HepG2 (cell line): Measurements from ENCODE around the gene INHBC. TPM values are rescaled to one million over a fixed set of nuclear protein-coding genes. Genes with fewer than 3 reads are reported as not detected.

ENCODE experiments used
- NCOA1 ChIP-seq: sonication (generic); formaldehyde crosslinking; IDR thresholded peaks from 2 replicates; pipeline ENCODE4 v1.9.0; 2021; ENCODE audit warnings: missing genetic modification reagents
- PRMT3 ChIP-seq: sonication (generic); formaldehyde crosslinking; IDR thresholded peaks from 2 replicates; pipeline ENCODE4 v1.8.1; 2022; ENCODE audit warnings: low read depth, mild to moderate bottlenecking, moderate library complexity, missing genetic modification reagents, borderline replicate concordance
- SRSF4 ChIP-seq: fragments of 200-400 bp; formaldehyde crosslinking; IDR thresholded peaks from one replicate; pipeline ENCODE4 v1.6.1; 2018; ENCODE audit warnings: mild to moderate bottlenecking, low read depth, low read length, moderate library complexity; ENCODE audit not compliant: poor library complexity, severe bottlenecking
- STAG1 ChIP-seq: sonication (generic); formaldehyde crosslinking; IDR thresholded peaks from 2 replicates; pipeline ENCODE4 v1.4.0; 2020; ENCODE audit warnings: missing genetic modification reagents
- ZNF619 ChIP-seq: sonication (generic); formaldehyde crosslinking; IDR thresholded peaks from 2 replicates; pipeline ENCODE4 v1.4.0; 2020; ENCODE audit warnings: mild to moderate bottlenecking, missing genetic modification reagents
- ZNF674 ChIP-seq: sonication (generic); formaldehyde crosslinking; IDR thresholded peaks from 2 replicates; pipeline ENCODE4 v1.5.0; 2020; ENCODE audit warnings: low read depth, mild to moderate bottlenecking, missing genetic modification reagents
- ZSCAN12 ChIP-seq: sonication (generic); formaldehyde crosslinking; IDR thresholded peaks from 2 replicates; pipeline ENCODE4 v1.9.0; 2021; ENCODE audit warnings: mild to moderate bottlenecking, missing genetic modification reagents
- polyA plus RNA-seq, 8 experiments: library from polyadenylated mRNA; depleted of rRNA in 3 of 8; stranded (reverse) in 7 of 8; unstranded in 1 of 8; fragments of >200 nt; fragmentation: Illumina TruSeq in 4 of 8; extraction: Trizol in 4 of 8; gene quantifications; 2 replicates each; pipeline versions ENCODE4 v1.2.1 to v1.2.3, GENCODE V29; 2011 to 2016; ENCODE audit warnings: low read depth in 4 of 8, missing spikeins in 1 of 8, mixed read lengths in 1 of 8; ENCODE audit not compliant: insufficient read depth in 1 of 8
- total RNA-seq, 5 experiments: library from RNA; depleted of rRNA; stranded (reverse); fragments of >200 nt; fragmentation: Illumina TruSeq; extraction: Trizol; gene quantifications; 2 replicates each; pipeline ENCODE4 v1.2.3, GENCODE V29; 2016; ENCODE audit warnings: low read depth in 1 of 5
- TF ChIP-seq, protein P1 (sequence below): IDR thresholded peaks from 2 replicates; pipeline ENCODE4 v1.6.1; 2016
- TF ChIP-seq, protein P2 (sequence below): sonication (generic); formaldehyde crosslinking; IDR thresholded peaks from 2 replicates; pipeline ENCODE4 v1.8.0; 2022; ENCODE audit warnings: mild to moderate bottlenecking, missing genetic modification reagents, borderline replicate concordance
- TF ChIP-seq, protein P3 (sequence below): sonication (generic); formaldehyde crosslinking; IDR thresholded peaks from 2 replicates; pipeline ENCODE4 v1.5.1; 2020; ENCODE audit warnings: missing genetic modification reagents, mild to moderate bottlenecking, borderline replicate concordance
- TF ChIP-seq, protein P4 (sequence below): sonication (generic); formaldehyde crosslinking; IDR thresholded peaks from 2 replicates; pipeline ENCODE4 v1.4.0; 2020; ENCODE audit warnings: missing genetic modification reagents, borderline replicate concordance
- TF ChIP-seq, protein P5 (sequence below): sonication (generic); formaldehyde crosslinking; IDR thresholded peaks from 2 replicates; pipeline ENCODE4 v1.4.0; 2020; ENCODE audit warnings: mild to moderate bottlenecking, low read depth, missing genetic modification reagents
- TF ChIP-seq, protein P6 (sequence below): sonication (generic); formaldehyde crosslinking; IDR thresholded peaks from 2 replicates; pipeline ENCODE4 v1.4.0; 2020; ENCODE audit warnings: mild to moderate bottlenecking, missing genetic modification reagents

Gene INHBC
- total and polyA plus RNA-seq, 2 of the 13 experiments (the other 11 are each of a cell fraction or from before 2014, with no cell fraction given): 1.8 to 13.8 TPM

DNA sequence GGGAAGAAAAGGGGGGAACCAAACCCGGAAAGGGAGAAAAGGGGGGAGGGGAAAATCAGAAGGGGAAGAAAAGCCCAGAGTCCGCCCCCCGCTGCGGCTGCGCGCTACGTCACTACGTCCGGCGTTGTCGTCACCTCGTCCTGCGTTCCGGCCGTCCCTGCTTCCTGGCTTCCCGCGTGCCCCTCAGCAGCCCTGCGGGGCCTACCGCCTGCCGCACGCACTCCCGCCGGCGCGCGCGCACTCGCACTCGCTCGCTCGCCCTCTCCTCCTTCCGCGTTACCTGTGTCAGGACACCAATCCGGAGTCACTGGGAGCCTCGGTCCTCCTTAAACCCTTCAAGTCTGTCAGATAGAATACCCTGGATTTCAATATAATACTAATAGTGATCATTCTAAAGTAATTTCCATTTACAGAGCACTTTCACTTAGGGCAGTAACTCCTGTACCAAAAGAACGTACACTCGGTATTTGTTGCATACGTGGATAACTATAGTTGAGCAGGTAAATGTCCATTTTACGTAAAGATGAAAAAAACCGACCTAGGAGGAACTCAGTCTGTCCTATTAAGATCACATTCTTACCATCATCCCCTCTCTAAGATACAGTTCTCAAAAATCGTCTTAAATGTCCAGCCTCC is 3.5 kb upstream of the INHBC start, which contains the start of gene R3HDM2 (continued):
- TF ChIP-seq, protein P1, sequence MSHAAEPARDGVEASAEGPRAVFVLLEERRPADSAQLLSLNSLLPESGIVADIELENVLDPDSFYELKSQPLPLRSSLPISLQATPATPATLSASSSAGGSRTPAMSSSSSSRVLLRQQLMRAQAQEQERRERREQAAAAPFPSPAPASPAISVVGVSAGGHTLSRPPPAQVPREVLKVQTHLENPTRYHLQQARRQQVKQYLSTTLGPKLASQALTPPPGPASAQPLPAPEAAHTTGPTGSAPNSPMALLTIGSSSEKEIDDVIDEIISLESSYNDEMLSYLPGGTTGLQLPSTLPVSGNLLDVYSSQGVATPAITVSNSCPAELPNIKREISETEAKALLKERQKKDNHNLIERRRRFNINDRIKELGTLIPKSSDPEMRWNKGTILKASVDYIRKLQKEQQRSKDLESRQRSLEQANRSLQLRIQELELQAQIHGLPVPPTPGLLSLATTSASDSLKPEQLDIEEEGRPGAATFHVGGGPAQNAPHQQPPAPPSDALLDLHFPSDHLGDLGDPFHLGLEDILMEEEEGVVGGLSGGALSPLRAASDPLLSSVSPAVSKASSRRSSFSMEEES (CRISPR knock-in tag): peak; percentile 74; the same call in 1 of the 2 replicates
- TF ChIP-seq STAG1: 0 out of 2 replicates have a peak, but pooled peaks have one; percentile 11
- TF ChIP-seq SRSF4: no peak
- no peak for TF ChIP-seq ZNF674
- TF ChIP-seq, protein P2, sequence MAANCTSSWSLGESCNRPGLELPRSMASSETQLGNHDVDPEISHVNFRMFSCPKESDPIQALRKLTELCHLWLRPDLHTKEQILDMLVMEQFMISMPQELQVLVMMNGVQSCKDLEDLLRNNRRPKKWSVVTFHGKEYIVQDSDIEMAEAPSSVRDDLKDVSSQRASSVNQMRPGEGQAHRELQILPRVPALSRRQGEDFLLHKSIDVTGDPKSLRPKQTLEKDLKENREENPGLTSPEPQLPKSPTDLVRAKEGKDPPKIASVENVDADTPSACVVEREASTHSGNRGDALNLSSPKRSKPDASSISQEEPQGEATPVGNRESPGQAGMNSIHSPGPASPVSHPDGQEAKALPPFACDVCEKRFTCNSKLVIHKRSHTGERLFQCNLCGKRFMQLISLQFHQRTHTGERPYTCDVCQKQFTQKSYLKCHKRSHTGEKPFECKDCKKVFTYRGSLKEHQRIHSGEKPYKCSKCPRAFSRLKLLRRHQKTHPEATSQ (CRISPR knock-in tag): no peak
- TF ChIP-seq NCOA1 (CRISPR knock-in tag): no peak
- TF ChIP-seq, protein P3, sequence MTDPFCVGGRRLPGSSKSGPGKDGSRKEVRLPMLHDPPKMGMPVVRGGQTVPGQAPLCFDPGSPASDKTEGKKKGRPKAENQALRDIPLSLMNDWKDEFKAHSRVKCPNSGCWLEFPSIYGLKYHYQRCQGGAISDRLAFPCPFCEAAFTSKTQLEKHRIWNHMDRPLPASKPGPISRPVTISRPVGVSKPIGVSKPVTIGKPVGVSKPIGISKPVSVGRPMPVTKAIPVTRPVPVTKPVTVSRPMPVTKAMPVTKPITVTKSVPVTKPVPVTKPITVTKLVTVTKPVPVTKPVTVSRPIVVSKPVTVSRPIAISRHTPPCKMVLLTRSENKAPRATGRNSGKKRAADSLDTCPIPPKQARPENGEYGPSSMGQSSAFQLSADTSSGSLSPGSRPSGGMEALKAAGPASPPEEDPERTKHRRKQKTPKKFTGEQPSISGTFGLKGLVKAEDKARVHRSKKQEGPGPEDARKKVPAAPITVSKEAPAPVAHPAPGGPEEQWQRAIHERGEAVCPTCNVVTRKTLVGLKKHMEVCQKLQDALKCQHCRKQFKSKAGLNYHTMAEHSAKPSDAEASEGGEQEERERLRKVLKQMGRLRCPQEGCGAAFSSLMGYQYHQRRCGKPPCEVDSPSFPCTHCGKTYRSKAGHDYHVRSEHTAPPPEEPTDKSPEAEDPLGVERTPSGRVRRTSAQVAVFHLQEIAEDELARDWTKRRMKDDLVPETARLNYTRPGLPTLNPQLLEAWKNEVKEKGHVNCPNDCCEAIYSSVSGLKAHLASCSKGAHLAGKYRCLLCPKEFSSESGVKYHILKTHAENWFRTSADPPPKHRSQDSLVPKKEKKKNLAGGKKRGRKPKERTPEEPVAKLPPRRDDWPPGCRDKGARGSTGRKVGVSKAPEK: no peak
- 0 out of 2 replicates have a peak, but pooled peaks have one; percentile 40 for TF ChIP-seq PRMT3
- TF ChIP-seq, protein P4, sequence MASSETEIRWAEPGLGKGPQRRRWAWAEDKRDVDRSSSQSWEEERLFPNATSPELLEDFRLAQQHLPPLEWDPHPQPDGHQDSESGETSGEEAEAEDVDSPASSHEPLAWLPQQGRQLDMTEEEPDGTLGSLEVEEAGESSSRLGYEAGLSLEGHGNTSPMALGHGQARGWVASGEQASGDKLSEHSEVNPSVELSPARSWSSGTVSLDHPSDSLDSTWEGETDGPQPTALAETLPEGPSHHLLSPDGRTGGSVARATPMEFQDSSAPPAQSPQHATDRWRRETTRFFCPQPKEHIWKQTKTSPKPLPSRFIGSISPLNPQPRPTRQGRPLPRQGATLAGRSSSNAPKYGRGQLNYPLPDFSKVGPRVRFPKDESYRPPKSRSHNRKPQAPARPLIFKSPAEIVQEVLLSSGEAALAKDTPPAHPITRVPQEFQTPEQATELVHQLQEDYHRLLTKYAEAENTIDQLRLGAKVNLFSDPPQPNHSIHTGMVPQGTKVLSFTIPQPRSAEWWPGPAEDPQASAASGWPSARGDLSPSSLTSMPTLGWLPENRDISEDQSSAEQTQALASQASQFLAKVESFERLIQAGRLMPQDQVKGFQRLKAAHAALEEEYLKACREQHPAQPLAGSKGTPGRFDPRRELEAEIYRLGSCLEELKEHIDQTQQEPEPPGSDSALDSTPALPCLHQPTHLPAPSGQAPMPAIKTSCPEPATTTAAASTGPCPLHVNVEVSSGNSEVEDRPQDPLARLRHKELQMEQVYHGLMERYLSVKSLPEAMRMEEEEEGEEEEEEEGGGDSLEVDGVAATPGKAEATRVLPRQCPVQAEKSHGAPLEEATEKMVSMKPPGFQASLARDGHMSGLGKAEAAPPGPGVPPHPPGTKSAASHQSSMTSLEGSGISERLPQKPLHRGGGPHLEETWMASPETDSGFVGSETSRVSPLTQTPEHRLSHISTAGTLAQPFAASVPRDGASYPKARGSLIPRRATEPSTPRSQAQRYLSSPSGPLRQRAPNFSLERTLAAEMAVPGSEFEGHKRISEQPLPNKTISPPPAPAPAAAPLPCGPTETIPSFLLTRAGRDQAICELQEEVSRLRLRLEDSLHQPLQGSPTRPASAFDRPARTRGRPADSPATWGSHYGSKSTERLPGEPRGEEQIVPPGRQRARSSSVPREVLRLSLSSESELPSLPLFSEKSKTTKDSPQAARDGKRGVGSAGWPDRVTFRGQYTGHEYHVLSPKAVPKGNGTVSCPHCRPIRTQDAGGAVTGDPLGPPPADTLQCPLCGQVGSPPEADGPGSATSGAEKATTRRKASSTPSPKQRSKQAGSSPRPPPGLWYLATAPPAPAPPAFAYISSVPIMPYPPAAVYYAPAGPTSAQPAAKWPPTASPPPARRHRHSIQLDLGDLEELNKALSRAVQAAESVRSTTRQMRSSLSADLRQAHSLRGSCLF (CRISPR knock-in tag): no peak
- TF ChIP-seq ZSCAN12 (CRISPR knock-in tag): 0 out of 2 replicates have a peak, but pooled peaks have one; percentile 56
- TF ChIP-seq, protein P5, sequence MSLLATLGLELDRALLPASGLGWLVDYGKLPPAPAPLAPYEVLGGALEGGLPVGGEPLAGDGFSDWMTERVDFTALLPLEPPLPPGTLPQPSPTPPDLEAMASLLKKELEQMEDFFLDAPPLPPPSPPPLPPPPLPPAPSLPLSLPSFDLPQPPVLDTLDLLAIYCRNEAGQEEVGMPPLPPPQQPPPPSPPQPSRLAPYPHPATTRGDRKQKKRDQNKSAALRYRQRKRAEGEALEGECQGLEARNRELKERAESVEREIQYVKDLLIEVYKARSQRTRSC (CRISPR knock-in tag): no peak; the same call in 1 of the 2 replicates
- TF ChIP-seq ZNF619: peak; percentile 73; the same call in 1 of the 2 replicates
- TF ChIP-seq, protein P6, sequence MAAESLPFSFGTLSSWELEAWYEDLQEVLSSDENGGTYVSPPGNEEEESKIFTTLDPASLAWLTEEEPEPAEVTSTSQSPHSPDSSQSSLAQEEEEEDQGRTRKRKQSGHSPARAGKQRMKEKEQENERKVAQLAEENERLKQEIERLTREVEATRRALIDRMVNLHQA (CRISPR knock-in tag): no peak
